ENCODE measurements around the gene RAX2. TPM values are rescaled to one million over a fixed set of nuclear protein-coding genes. Genes with fewer than 3 reads are reported as not detected.

Gene RAX2
- total RNA-seq, 1 experiment from 2014 or later, result not detected

- H3K4me1 ChIP-seq (ENCODE audit: control insufficient read depth in 1 of 2, insufficient read depth in 2 of 2, low read length in 2 of 2), result no peaks in the 10 kb centered on the region
- no peak overlapping the region for H3K9ac ChIP-seq (ENCODE audit: low read length)
- H3K27me3 ChIP-seq (ENCODE audit: insufficient read depth, low read length), result no peaks in the 10 kb centered on the region
- no peak overlapping the region for H2AFZ ChIP-seq (ENCODE audit: low read depth, low read length, poor library complexity, severe bottlenecking)
- intact Hi-C loops (cut with micrococcal nuclease), result no loop called here
- H3K79me2 ChIP-seq (ENCODE audit: insufficient read depth, low read length), result no peaks in the 10 kb centered on the region
- TF ChIP-seq ZNF274 (IDR thresholded peaks at IDR 0.05; ENCODE audit: low read depth, low read length) (no peak), JUND (IDR thresholded peaks at IDR 0.05) (no peak), SP1 (IDR thresholded peaks at IDR 0.05; ENCODE audit: low read depth) (no peak), TCF7L2 (IDR thresholded peaks at IDR 0.05; ENCODE audit: borderline replicate concordance, extremely low read depth, insufficient read depth, insufficient read length) (no peak), YY1 (IDR thresholded peaks at IDR 0.05; ENCODE audit: extremely low read depth, insufficient replicate concordance, low read depth, low read length) (no peak), FOSL1 (IDR thresholded peaks at IDR 0.05; ENCODE audit: low read depth) (no peak), RAD21 (IDR thresholded peaks at IDR 0.05; ENCODE audit: low read depth) (no peak), REST (IDR thresholded peaks at IDR 0.05; ENCODE audit: low read depth) (no peak)
- no peaks in the 10 kb centered on the region for H3K9me3 ChIP-seq (ENCODE audit: control insufficient read depth in 1 of 2, insufficient read depth in 1 of 2, low read depth in 1 of 2, low read length in 2 of 2)
- no TSS peak for BruUV-seq (replicated peaks)
- no peak for ATAC-seq
- H4K20me1 ChIP-seq (ENCODE audit: insufficient read depth), result no peaks in the 10 kb centered on the region
- H3K27ac ChIP-seq (ENCODE audit: low read depth, low read length), result no peak overlapping the region
- ChIA-PET POLR2A (no interaction called here), RAD21 (ENCODE audit: low non-redundant PET in 1 of 2, low total read pairs in 2 of 2, uncharacterized antibody in 2 of 2, unreplicated experiment in 2 of 2) (no interaction called here), CTCF (interaction anchor here (0.8 kb wide), 1 partner anchor 8 kb away, joined by 3 read pairs; no protein-coding TSS in a partner anchor)
- H3K36me3 ChIP-seq (ENCODE audit: control insufficient read depth in 1 of 2, insufficient read depth in 2 of 2, low read length in 2 of 2), result no peaks in the 10 kb centered on the region
- H3K4me2 ChIP-seq (ENCODE audit: low read length), result no peak overlapping the region
- no peaks in the 10 kb centered on the region for H3K9me2 ChIP-seq (ENCODE audit: insufficient read depth)
- DNase-seq (ENCODE audit: low read depth, low spot score), result no peak
- no peak overlapping the region for H3K4me3 ChIP-seq (replicated peaks in 1 of 2; ENCODE audit: low read depth in 1 of 2, low read length in 2 of 2)
Observed at GRCh38 chr19:3813473-3814392, 41.7 kb upstream of the RAX2 start.

All from HCT116 (cell line).